PFSK-1 (cell line): ENCODE measurements around the gene ERCC6.

Experiments used
- FOXP2 ChIP-seq: optimal IDR thresholded peaks from 2 replicates; pipeline ENCODE3; 2011; ENCODE audit warnings: borderline replicate concordance, control low read depth, inconsistent platforms; ENCODE audit not compliant: insufficient read depth; ENCODE audit errors: extremely low read length, extremely low read depth
- POLR2AphosphoS5 ChIP-seq: IDR thresholded peaks from 2 replicates; pipeline ENCODE4 v1.6.1; 2012; ENCODE audit warnings: low read depth, mild to moderate bottlenecking, control low read depth, low read length, moderate library complexity
- SIN3A ChIP-seq: IDR thresholded peaks from 2 replicates; pipeline ENCODE4 v1.6.1; 2012; ENCODE audit warnings: mild to moderate bottlenecking, low read length, moderate library complexity, borderline replicate concordance; ENCODE audit not compliant: insufficient read depth
- TAF1 ChIP-seq: IDR thresholded peaks from 2 replicates; pipeline ENCODE4 v1.6.1; 2012; ENCODE audit warnings: low read length, control low read depth, borderline replicate concordance; ENCODE audit not compliant: insufficient read depth
- TF ChIP-seq, protein P1 (sequence below), 2 experiments: IDR thresholded peaks; 2 replicates each; pipeline versions ENCODE4 v1.6.1 to v1.8.0; 2011 to 2012; ENCODE audit warnings: low read depth in 2 of 2, low read length in 2 of 2, control low read depth in 1 of 2, inconsistent platforms in 1 of 2, mild to moderate bottlenecking in 1 of 2, moderate library complexity in 1 of 2; ENCODE audit not compliant: insufficient read depth in 1 of 2

Gene ERCC6

DNA sequence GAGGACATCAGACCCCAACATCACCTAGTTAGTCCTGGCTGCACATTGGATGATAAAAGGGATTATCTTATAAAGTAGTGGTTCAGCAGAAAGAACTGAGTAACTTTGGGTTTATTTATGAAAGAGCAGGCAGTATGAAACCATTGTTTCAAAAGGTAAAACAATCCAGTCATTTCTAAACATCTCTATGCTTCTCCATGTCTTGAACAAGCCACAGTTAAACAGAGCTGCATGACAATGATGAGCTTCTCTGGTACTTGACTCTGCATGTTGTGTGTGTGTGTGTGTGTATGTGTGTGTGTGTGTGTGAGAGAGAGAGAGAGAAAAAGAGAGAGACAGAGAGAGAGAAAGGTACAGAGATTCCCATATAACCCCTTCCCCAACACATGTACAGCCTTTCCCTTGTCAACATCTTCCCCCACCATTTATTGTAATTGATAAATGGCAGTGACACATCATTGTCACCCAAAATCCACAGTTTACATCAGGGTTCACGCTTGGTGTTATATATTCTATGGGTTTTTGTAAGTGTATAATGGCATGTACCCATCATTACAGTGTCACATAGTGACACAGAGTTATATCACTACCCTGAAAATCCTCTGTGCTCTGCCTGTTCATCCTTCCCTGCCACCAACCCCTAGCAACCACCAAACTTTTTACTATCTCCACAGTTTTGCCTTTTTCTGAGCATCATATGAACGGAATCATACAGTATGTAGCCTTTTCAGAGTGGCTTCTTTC is 38.4 kb upstream of the ERCC6 start:
- TF ChIP-seq, protein P1, sequence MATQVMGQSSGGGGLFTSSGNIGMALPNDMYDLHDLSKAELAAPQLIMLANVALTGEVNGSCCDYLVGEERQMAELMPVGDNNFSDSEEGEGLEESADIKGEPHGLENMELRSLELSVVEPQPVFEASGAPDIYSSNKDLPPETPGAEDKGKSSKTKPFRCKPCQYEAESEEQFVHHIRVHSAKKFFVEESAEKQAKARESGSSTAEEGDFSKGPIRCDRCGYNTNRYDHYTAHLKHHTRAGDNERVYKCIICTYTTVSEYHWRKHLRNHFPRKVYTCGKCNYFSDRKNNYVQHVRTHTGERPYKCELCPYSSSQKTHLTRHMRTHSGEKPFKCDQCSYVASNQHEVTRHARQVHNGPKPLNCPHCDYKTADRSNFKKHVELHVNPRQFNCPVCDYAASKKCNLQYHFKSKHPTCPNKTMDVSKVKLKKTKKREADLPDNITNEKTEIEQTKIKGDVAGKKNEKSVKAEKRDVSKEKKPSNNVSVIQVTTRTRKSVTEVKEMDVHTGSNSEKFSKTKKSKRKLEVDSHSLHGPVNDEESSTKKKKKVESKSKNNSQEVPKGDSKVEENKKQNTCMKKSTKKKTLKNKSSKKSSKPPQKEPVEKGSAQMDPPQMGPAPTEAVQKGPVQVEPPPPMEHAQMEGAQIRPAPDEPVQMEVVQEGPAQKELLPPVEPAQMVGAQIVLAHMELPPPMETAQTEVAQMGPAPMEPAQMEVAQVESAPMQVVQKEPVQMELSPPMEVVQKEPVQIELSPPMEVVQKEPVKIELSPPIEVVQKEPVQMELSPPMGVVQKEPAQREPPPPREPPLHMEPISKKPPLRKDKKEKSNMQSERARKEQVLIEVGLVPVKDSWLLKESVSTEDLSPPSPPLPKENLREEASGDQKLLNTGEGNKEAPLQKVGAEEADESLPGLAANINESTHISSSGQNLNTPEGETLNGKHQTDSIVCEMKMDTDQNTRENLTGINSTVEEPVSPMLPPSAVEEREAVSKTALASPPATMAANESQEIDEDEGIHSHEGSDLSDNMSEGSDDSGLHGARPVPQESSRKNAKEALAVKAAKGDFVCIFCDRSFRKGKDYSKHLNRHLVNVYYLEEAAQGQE (IDR thresholded peaks at IDR 0.05; ENCODE audit: insufficient read depth in 1 of 2, low read depth in 2 of 2, low read length in 2 of 2): no peak
- TF ChIP-seq TAF1: no peak
- no peak for TF ChIP-seq SIN3A
- no peak for TF ChIP-seq POLR2AphosphoS5
- no peak for TF ChIP-seq FOXP2

GRCh38 chr10:49575489-49576072 is 36.7 kb upstream of the ERCC6 start:
- TF ChIP-seq FOXP2: no peak
- no peak for TF ChIP-seq TAF1
- no peak for TF ChIP-seq POLR2AphosphoS5
- TF ChIP-seq, protein P1 (IDR thresholded peaks at IDR 0.05; ENCODE audit: insufficient read depth in 1 of 2, low read depth in 2 of 2, low read length in 2 of 2): no peak
- no peak for TF ChIP-seq SIN3A

DNA sequence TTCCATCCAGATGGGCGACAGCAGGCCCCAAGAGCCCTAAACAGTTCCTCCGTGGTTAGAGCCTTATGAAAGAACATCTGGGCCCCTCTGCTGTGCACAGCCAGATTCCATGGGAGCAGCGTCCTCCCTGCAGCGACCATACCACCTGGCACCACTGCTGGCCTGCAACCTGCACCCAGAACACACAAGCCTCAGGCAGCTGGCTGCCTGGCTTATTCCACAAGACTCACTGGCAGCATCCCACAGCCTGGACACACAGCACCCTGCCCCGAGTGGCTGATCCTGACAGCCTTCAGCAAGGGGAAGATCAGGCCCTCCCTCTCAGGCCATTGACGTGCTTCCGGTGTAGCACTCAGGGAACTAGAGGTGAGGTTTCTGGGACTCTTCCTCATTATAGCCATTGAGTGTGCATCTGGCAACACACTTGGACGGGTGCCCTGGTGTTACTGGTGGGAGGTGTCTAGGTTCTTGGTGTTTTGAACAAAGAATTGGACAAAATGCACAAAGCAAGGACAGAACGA is 33.7 kb upstream of the ERCC6 start:
- TF ChIP-seq FOXP2 (no peak), POLR2AphosphoS5 (no peak), TAF1 (no peak), SIN3A (no peak)
- TF ChIP-seq, protein P1 (IDR thresholded peaks at IDR 0.05; ENCODE audit: insufficient read depth in 1 of 2, low read depth in 2 of 2, low read length in 2 of 2): no peak

DNA sequence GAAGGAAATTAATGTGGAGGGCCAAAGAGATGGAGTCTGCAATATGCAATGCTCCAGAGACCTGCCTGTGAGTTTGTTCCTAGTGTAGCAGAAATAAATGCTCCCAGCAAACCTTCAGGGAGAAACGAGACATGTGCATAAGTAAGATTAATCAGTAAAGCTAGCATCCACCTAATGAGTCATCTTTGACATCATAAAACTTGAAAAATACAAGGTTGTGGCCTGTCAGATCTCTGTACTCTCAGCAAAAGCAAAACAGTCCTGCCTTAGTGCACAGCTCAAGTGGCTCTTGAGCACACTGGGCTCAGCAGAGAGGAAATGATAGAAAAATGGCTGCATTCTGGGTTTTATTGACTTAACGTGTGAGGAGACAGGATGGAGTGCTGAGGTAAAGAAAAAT is 32.5 kb upstream of the ERCC6 start:
- TF ChIP-seq, protein P1 (IDR thresholded peaks at IDR 0.05; ENCODE audit: insufficient read depth in 1 of 2, low read depth in 2 of 2, low read length in 2 of 2): no peak
- no peak for TF ChIP-seq SIN3A
- no peak for TF ChIP-seq POLR2AphosphoS5
- TF ChIP-seq FOXP2: no peak
- no peak for TF ChIP-seq TAF1
